AG09309 (cell line): ENCODE data around the gene UBP1.

Source experiments
- DNase-seq: peaks from one replicate; pipeline ENCODE4 v3.0.0-alpha.2; 2010; ENCODE audit warnings: low read depth
- H3K4me3 ChIP-seq: 2 replicates; pipeline ENCODE4 v1.5.1; 2011; ENCODE audit warnings: mild to moderate bottlenecking, low read depth, low read length, moderate library complexity; ENCODE audit not compliant: control insufficient read depth
- CTCF ChIP-seq: IDR thresholded peaks from 2 replicates; pipeline ENCODE4 v1.5.1; 2011; ENCODE audit warnings: mild to moderate bottlenecking, low read depth, low read length, inconsistent platforms; ENCODE audit not compliant: insufficient read depth, control insufficient read depth; ENCODE audit errors: missing control alignments

The UBP1 gene

GRCh38 chr3:33392144-33392543 lies 48.1 kb downstream of the UBP1 start:
- H3K4me3 ChIP-seq = no peak overlapping the region
- no peak for DNase-seq
- TF ChIP-seq CTCF = no peak

GRCh38 chr3:33391255-33391995 lies 48.8 kb downstream of the UBP1 start:
- no peak for DNase-seq
- TF ChIP-seq CTCF = no peak
- H3K4me3 ChIP-seq = no peak overlapping the region

GRCh38 chr3:33389908-33390307 lies 50.3 kb downstream of the UBP1 start:
- no peak overlapping the region for H3K4me3 ChIP-seq
- no peak for DNase-seq
- no peak for TF ChIP-seq CTCF

- no peak for DNase-seq
- TF ChIP-seq CTCF = no peak
- H3K4me3 ChIP-seq = no peak overlapping the region
Observed at GRCh38 chr3:33388374-33389100, 51.7 kb downstream of the UBP1 start.

- no peak for TF ChIP-seq CTCF
- DNase-seq = no peak
- no peak overlapping the region for H3K4me3 ChIP-seq
Observed at GRCh38 chr3:33386631-33387030, 53.6 kb downstream of the UBP1 start.

- no peak overlapping the region for H3K4me3 ChIP-seq
- TF ChIP-seq CTCF = no peak
- DNase-seq = no peak
Observed at GRCh38 chr3:33385423-33385822, 54.8 kb downstream of the UBP1 start.
